DMS53 treated with DMSO at 0.1 percent for 48 hours (cell line): ENCODE data around the gene MYH10.

Source experiments
- DNase-seq: peaks from one replicate; lab custom pipeline; 2025; ENCODE audit not compliant: unreplicated experiment; lab: John Stamatoyannopoulos, UW

The MYH10 gene

DNA sequence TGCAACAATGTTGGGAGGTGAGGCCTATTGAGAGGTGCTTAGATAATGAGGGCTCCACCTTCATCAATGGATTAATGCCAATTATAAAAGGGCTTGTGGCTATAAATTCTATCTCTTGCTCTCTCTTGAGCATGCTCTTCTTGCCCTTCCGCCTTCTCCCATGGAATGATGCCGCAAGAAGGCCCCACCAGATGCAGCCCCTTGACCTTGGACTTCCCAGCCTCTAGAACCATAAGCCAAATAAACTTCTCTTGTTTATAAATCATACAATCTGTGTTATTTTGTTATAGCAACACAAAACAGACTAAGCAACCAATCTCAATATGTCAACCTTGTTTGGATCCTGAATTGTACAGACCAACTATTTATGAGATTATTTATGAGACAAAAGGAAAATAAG, 20.0 kb downstream of the MYH10 start:
- no peak for DNase-seq

DNA sequence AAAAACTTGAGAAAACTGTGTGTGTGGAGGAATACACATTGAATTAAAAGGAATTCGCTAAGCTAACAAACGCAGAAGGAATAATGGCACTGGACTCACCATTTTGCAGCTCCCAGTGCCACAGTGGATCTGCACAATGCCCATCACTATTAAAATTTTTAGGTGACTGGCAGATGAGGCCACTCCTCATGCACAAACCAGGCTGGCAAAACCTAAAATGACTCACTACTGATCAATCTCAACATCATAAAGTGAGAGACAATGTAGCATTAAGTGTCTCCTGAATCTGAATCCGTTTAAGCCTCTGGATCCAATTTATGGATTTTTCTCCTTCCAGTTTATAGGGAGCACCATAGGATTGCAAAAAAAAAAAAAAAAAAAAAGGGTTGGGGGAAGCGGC, 20.6 kb downstream of the MYH10 start:
- no peak for DNase-seq

DNA sequence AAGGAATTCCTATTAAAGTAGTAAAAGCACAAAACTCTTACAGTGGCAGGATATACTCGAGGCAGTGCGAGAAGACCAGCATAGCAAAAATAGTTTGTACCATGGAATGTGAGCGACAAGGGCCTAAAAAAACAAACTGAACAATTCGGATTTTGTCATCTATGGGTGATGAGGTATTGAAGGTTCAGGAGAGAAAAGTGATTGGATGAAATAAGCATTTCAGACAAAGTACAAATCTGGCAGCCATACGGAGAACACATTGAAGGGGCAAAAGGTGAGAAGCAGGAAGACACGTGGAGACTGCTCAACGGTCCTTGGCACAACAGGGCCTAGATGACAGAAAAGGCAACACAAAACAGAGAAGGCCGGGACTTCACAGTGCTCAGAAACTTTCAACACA, 22.5 kb downstream of the MYH10 start:
- DNase-seq = no peak

DNA sequence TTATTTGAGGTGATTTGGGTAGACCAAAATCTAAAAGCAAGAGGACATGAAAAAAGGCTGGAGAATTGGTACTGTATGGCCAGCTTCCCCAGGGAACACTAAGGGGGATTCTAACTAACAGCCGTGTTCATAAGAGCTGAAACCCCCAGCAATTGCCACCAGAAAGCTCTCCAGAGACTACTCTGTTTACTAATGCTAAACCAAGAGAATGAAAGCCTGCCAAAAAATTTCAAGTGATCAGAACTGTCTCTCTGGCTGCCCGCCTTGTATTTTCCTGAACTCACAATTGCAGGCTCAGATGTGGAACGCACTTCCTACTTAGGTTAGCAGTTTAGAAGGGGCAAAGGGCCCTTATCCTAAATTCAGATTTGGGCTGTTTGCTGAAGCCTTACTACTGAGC, 24.1 kb downstream of the MYH10 start:
- DNase-seq = no peak

DNA sequence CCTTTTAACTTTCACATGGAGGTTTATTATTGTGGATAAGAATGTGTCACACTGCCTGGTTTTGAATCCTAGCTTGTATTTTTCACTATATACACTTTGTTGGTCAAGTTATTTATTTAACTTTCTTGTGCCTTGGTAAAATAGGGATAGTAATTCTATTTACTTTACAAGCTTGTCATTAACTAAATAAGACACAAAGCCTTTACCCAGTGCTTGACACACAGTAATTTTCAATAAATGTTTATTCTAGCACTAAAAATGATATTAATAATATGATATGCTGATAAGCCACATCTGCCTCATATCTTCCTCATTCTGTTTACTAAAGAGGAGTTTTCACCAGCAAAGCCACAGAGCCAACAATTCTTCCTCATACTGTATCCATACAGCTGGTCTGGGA, 27.8 kb downstream of the MYH10 start:
- DNase-seq = no peak

DNA sequence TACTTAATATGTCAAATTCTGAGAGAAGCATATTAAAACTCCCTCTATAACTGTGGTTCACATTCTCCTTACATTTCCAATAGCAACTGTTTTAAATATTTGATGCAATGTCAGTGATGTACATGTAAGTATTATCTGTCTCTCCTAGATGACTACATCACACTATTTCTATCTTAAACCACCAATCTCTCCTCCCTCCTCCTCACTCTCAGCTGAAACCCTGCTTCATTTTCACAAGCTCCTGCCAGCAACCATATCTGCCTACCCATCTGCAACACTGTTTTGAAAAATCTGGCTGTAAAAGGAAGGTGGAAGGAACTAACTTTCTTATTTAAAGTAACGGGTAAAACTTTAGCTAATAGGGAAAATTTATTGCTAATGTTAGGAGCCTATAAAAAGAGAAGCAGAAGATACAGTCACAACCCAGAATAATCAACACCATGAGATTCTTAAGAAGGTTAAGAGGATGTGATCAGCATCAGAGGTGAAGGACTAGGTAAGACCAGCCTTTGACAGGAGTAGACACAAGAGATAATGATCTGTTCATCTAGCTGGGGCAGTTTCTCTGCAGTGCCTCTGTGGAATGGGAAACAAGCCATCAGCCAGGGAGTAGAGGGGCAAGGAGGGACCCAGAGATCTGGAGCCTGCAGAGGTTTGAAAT, 31.0 kb downstream of the MYH10 start:
- DNase-seq = no peak

DNA sequence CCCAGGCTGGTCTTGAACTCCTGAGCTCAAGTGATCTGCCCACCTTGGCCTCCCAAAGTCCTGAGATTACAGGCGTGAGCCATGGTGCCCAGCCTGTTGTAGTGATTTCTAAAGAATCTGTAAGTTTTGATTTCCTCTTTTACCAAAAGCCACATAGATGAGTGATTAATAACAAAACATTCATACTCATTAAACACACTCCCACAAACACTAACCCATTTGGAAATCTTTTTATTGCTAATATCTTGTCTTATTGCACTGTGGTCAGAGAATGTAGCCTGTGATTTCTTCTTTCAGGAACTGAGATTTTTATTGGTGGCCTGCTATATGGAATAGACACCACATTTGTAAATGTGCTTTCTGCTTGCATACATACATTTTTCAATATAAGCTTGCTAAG, 31.6 kb downstream of the MYH10 start:
- DNase-seq = no peak

DNA sequence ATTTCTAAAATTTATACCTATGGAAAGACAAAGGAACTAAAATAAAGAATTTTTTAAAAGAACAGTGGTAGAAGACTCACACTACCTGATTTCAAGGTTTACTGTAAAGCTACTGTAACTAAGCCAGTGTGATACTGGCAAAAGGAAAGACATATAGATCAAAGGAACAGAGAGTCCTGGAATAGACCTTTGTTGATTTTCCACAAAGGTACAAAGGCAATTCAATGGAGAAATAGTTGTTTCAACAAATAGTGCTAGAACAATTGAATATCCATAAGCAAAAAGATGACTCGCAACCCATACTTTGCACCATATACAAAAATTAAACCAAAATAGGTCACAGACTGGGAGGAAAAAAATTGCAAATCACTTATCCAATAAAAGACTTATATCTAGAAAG, 36.7 kb downstream of the MYH10 start:
- no peak for DNase-seq

DNA sequence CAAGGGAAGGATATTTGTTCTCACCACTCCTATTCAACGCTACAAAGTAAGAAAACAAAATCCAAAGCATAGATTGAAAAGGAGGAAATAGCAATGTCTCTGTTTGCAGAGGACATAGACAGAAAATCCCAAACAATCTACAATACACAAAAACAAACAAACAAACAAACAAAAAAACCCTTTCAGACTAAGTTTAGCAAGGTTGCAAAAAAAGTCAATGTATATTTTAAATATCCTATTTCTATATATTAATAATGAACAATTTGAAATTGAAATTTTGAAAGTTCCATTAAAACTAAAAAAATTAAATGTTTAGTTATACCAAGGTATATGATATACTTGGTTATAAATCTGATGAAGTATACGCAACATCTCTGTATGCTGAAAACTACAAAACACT, 37.2 kb downstream of the MYH10 start:
- DNase-seq = no peak

DNA sequence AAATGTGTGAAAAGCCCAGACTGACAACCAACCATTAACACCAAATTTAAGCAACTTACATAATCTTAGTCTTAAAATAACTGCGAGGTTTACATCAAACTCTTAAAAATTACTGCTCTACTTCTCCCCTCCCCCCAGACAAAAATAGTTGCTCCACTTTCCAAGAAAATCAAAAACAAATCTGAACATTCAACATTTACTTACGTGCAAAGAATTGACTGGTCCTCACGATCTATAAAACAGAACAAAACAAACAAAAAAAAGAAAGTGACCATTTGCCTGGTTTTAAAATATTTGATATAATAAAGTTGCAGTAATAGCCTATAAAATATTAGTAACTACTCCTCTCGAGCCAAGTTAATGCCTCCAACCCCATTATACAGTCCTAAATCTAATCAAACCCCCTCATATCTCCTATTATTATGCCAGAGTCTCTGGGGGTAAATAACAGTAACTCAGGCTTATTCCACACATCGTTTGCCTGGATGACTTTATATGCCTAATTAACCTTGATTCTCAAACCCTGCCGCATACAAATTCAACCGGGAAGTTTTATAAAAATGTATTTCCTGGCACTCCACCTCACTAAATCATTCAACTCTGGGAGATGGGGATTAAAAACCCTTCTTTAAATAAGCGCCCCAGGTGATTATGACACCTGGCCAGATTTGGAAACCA, 41.5 kb downstream of the MYH10 start:
- DNase-seq = no peak

DNA sequence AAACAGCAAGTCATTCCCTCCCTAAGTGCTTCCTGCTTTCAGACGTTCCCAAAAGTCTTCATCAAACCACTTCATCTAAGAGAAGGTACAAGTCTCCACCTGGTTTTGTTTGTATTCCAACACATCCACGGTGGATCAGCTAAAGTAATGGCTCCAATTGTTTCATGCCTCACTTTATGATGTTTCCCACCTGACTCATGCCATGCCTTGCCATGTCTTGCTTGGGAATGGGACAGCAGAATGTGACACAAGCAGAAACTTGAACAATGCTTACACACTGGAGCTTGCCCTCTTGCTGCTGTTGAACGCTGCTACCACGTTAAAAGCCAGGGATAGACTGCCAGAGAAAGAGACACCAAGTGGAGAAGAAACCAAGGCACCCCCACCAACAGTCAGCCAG, 43.8 kb downstream of the MYH10 start:
- DNase-seq = no peak

DNA sequence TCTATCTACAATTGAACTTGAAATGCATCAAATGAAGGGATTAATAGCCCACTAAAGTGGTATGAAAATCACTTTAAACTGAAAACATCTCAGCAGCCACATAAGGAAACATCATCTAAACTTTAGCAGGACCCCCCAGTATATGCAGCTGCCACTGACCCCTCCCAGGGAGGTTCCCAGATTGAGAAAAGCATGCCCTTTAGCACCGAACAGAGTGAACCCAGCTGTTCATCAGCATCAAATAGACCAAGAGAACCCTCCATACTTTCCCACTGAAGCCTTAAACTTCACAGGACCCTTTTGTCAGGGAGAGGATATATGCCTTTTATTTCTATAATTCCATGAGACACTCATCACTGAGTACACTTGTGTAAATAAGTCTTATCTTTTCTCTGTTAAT, 44.6 kb downstream of the MYH10 start:
- DNase-seq = no peak

DNA sequence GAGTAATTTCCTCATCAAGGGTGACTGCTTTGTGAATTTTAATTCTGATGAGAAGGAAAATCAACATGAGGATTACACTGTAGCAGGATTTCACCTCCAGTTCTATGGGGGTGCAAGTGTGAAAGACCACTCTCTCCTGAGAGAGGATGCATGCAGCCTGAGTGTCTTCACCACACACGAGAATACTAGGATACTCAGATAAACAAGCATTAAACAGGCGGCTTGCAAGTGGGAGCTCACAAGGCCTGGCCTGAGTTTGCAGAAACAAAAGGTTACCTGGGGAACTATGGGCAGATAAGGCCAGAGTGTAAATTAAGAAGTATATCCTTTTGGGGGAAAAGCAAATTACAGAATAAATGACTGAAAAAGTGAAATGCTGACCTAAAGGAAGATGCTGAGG, 46.6 kb downstream of the MYH10 start:
- no peak for DNase-seq

DNA sequence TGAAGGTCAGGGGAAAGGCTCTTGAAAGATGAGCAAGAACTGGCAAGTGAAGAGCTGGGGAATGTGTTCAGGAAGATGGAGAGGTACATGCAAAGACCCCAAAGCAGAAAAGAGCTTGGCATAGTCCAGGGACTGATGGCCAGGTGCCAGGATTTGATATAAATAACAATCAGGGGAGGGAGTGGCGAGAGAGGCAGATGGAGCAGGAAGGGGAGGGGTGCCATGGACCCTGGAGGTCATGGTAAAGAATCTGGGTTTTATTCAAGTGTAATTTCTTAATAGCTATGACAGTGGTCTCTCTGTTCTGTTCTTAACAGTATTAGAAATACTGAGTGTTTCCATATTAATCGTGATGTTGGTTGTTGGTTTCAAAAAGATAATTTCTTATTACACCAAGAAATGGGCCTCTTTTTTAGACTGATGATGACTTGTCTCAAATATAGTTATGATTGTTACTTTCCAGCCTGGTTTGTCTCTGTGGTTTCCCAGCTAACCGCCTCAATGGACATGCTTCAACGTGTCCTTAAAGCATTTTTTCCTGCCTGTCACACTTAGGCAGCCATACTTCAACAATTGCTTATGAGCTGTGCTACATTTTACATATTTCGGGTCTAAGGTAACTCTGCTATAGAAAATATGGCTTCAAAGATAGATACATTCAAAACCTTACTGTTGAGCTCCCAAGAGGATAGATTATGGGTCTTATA, 49.4 kb downstream of the MYH10 start:
- no peak for DNase-seq

DNA sequence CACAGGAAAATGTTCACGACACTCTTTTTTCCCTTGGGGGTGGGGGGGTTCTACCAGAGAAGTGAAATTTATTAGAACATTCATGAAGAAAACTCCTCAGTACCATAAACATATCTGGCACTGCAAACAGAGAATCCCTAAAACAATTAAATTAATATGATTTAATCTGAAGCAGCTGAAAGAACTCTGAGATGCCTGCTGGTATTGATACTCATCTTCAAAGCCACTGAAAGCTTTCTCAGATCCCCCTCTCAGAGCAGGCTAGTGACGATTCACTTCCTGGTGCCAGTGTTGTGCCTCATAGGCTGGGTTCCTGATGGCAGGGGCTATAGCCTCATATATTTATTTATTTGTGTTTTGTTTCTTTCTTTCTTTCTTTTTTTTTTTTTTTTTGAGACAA, 52.7 kb downstream of the MYH10 start:
- DNase-seq = no peak

DNA sequence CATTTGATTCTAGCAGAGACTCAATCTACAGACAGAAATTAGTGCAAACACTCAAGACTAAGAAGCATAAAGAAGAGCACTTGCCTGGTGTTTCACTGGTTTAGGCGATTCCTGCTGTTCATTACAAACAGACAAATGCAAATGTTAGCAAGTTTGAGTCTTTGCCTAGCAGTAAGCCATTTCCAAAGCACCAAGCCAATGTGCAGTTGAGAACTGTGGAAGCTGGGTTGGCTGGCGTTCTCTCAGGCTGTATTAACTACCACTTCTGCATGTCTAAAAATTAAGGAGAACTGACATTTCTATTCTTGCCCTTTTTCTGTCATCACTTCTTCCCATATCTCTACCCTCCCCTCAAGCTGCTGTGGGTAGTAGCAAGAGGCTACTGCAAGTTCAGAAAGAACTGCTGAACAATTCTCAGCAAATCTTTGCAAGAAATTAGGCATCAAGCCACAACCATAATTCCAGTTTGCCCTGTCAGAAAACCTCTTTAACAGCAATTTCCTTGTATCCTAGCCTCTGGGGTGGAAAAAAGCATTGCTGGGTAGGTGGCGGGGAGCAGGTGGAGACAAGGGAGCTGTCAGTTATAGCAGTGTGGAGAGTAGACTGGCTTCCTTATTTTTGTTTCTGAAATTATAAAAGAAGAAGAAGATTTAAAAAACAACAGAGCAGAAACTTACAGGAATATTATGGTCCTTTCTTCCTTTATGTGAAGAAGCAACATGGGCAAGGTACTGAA, 53.8 kb downstream of the MYH10 start:
- DNase-seq = no peak

DNA sequence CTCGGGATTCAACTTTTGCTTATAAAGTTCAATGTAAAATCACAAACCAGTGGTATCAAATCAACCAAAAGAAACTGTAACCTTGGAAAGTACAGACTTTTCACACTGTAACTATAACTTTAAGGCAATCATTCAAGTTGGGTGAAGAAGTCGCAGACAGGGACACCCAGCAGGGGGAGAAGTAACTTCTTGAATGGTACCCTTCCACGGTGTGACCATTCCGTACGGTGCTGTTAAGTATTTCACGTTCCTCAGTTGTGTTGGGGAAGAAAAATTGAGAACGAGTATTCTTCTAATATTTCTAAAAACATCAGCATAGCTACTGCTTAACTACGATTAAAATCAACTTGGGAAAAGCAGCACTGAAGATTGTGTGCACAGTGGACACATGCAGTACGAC, 55.8 kb downstream of the MYH10 start:
- no peak for DNase-seq

DNA sequence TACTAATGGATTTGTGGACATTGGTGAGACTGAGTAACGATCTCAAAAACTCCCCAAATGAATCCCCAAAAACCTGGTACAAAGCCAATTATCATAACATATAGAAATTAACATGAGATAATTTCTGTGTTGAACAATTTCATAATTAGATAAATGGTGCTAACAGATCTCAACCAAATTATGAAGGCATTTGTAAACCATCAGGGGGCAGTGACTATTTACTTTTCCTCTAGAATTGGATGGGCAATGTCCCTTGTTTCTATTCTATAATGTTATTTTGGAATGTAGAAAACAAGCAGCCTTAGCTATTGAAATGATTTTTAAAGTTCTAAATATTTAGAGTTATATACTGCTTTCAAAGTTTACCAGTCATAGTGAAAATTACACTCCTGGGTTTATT, 57.8 kb downstream of the MYH10 start:
- DNase-seq = peak; percentile 2

DNA sequence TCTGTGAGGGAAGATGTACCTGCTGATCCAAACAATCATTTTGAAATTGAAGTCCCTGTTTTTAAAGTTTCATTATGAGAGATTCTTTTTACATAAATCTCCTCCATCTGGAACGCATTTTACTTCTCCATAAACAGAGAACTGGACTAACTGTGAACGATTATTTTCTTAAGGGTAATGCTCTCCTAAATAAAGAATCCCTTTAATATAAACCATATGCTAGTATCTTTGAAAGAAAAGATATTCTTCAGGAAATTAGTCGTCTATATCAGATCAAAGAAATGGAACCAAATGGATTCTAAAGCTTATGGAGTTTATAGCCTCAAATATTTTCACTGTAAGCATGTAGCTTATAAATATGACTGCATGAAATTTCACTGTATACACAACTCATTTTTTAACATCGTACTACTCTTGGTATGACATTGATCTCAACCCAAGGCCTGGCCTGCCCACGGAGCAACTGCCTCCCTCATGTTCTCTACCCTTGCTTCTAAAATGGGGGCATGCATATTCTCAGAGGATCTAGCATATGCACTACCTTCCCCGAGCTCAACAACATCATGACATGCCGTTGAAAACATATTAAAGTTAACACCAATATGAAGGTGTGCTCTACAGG, 66.4 kb downstream of the MYH10 start:
- no peak for DNase-seq

DNA sequence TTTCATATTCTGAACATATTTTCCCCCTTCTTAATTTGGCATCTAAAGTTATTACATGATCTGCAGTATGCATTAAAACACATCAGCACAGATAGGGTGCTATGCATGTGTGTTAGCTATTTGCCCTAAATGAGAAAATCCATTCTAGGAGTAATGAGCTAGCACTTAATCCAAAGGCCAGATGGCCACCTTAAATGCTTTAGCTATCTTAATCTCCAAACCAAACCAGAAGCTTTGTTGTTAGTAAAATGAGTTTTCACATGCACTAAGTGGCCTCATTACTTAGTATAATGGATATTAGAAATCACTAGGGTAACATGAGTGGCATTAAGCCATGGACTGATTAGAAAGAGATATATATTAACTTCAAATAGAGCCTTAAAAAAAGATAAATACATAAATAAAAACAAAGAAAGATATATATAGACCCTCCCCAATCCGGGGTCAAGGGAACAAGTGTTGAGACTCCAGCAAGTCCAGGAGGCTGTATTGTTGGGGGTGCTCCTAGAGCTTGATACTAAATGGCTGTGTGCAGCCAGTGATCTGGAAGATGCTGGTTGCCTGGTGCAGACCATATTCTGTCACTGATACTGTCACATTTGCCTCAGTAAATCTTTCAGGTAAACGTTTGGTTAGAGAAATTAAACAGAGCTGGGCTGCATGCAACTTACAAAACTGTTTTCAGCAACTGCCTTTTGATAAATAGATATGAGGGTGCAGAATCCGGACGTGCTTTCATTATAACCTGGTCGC, 67.3 kb downstream of the MYH10 start:
- no peak for DNase-seq

DNA sequence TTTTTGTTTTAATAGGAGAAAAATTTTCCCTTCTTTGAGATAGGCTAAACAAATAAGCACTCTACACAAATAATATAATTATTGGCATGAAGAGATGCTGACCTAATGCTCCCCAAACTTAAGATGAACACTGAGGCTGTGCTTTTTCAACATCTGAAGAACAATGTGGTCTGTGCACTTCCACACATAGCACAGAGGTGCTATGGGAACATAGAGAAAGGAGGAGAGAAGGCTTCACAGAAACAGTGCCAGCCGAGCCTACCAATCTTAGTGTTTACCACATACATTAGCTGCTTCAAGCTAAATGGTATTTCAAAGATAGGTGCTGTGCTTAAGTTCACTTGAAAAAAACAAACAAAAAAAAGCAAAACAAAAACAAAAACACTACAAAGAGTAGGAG, 72.4 kb downstream of the MYH10 start:
- DNase-seq = no peak
